Measurements from ENCODE around the gene PCDHGB4. TPM values are rescaled to one million over a fixed set of nuclear protein-coding genes. Genes with fewer than 3 reads are reported as not detected.

PCDHGB4 gene
- total RNA-seq, 1 donor from 2014 or later = 31.0 TPM

- peaks cover 9% of the 10 kb centered on the region for H3K36me3 Mint-ChIP-seq
- no peaks in the 10 kb centered on the region for H3K27me3 Mint-ChIP-seq (ENCODE audit: low read depth)
- peaks cover 60% of the 10 kb centered on the region for H3K9me3 Mint-ChIP-seq
- TF ChIP-seq CTCF (IDR thresholded peaks at IDR 0.05; ENCODE audit: unreplicated experiment) = no peak
- H3K27ac Mint-ChIP-seq = no peak overlapping the region
- no peak overlapping the region for H3K4me3 Mint-ChIP-seq
- no peaks in the 10 kb centered on the region for H3K4me1 Mint-ChIP-seq
- no peak for DNase-seq (ENCODE audit: low spot score in 2 of 2, unreplicated experiment in 2 of 2)
Measured at GRCh38 chr5:141355641-141356040, 31.9 kb upstream of the PCDHGB4 start.

- H3K27me3 Mint-ChIP-seq (ENCODE audit: low read depth) = no peaks in the 10 kb centered on the region
- H3K27ac Mint-ChIP-seq = no peak overlapping the region
- DNase-seq (ENCODE audit: low spot score in 2 of 2, unreplicated experiment in 2 of 2) = no peak
- peaks cover 14% of the 10 kb centered on the region for H3K36me3 Mint-ChIP-seq
- H3K4me1 Mint-ChIP-seq = no peaks in the 10 kb centered on the region
- TF ChIP-seq CTCF (IDR thresholded peaks at IDR 0.05; ENCODE audit: unreplicated experiment) = no peak
- H3K9me3 Mint-ChIP-seq = peaks cover 61% of the 10 kb centered on the region
- no peak overlapping the region for H3K4me3 Mint-ChIP-seq
Measured at GRCh38 chr5:141356133-141356532, 31.4 kb upstream of the PCDHGB4 start.

GRCh38 chr5:141356950-141357349 is 30.5 kb upstream of the PCDHGB4 start:
- Mint-ChIP-seq H3K36me3 (peaks cover 16% of the 10 kb centered on the region), H3K27ac (no peak overlapping the region), H3K27me3 (ENCODE audit: low read depth) (no peaks in the 10 kb centered on the region), H3K4me3 (no peak overlapping the region), H3K4me1 (no peaks in the 10 kb centered on the region), H3K9me3 (peaks cover 65% of the 10 kb centered on the region)
- no peak for TF ChIP-seq CTCF (IDR thresholded peaks at IDR 0.05; ENCODE audit: unreplicated experiment)
- DNase-seq (ENCODE audit: low spot score in 2 of 2, unreplicated experiment in 2 of 2) = no peak

GRCh38 chr5:141359790-141360426 is 27.6 kb upstream of the PCDHGB4 start, which contains the start of gene PCDHGB2:
PCDHGB2 (plus strand) TSS chr5:141359994; CDS start chr5:141360136, 142 bp downstream.
- no peak within 1 kb of the TSS for H3K27ac Mint-ChIP-seq
- H3K9me3 Mint-ChIP-seq = peaks cover 60% of the 10 kb centered on the region

GRCh38 chr5:141360685-141361084 is 26.8 kb upstream of the PCDHGB4 start:
- H3K9me3 Mint-ChIP-seq = peaks cover 63% of the 10 kb centered on the region
- H3K27me3 Mint-ChIP-seq (ENCODE audit: low read depth) = no peaks in the 10 kb centered on the region
- H3K36me3 Mint-ChIP-seq = peaks cover 17% of the 10 kb centered on the region
- DNase-seq (ENCODE audit: low spot score in 2 of 2, unreplicated experiment in 2 of 2) = no peak
- TF ChIP-seq CTCF (IDR thresholded peaks at IDR 0.05; ENCODE audit: unreplicated experiment) = no peak
- H3K27ac Mint-ChIP-seq = no peak overlapping the region
- H3K4me1 Mint-ChIP-seq = no peaks in the 10 kb centered on the region
- no peak overlapping the region for H3K4me3 Mint-ChIP-seq

More at GRCh38 chr5:141359790-141360426, 27.6 kb upstream of the PCDHGB4 start, which contains the start of gene PCDHGB2:
- Mint-ChIP-seq H3K4me3 (no peak within 1 kb of the TSS), H3K36me3 (peaks cover 17% of the 10 kb centered on the region), H3K4me1 (no peaks in the 10 kb centered on the region), H3K27me3 (ENCODE audit: low read depth) (no peaks in the 10 kb centered on the region)
- no peak for TF ChIP-seq CTCF (IDR thresholded peaks at IDR 0.05; ENCODE audit: unreplicated experiment)
- no peak for DNase-seq (ENCODE audit: low spot score in 2 of 2, unreplicated experiment in 2 of 2)

All from mesothelial cell of epicardium (in vitro differentiated cells).